GM21526 (cell line): ENCODE measurements around the gene TADA1.
"Not testable (repeated sequence)": the region's sequence is repeated elsewhere in the genome, so short reads cannot be mapped to it uniquely, and the experiment has no call there.

Source experiments
- ATAC-seq: cut with Tn5 transposase; IDR thresholded peaks from one replicate; pipeline ENCODE4 v1.9.1; 2021; ENCODE audit warnings: moderate library complexity; ENCODE audit not compliant: unreplicated experiment, low FRiP score

Gene TADA1

GRCh38 chr1:166844791-166845190 is 31.3 kb downstream of the TADA1 start:
- ATAC-seq, result no peak

DNA sequence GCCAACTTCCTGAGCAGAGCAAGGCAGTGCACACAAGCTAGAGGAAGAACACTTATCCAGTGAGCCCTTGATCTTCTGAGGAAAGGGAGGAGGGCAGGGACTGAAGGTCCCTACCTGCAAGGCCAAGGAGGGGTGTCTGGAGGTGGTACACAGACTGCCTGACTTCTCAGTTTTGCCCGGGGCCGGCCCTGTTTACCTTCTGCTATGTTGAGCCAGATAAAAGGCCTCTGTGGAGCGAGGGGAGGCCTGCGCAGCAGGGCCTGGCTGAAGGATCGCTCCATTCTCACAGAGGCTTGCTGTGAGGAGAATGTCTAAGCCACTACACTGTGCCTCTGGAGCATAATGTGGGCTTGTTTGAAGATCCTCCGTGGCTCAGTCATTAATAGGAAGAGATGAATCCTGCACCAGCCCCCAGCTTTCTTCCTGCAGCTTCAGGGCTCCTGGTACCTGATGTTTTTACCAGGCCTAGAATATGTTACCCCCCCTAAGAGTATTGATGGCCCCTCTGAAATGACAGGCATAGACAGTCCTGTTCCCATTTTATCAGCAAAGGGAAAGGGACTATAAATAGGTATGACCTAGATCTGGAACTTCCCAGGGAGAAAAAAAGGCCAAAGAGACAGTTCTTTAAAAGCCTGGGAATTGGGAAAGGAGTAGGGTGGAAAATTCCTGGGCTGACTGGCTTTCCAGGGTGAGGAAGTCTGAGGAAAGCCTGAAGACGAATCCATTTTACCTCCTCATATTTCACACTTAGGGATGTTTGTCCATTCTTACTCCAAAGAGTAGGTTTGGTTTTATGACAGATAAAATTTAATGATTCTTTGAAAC is 32.1 kb downstream of the TADA1 start:
- no peak for ATAC-seq

DNA sequence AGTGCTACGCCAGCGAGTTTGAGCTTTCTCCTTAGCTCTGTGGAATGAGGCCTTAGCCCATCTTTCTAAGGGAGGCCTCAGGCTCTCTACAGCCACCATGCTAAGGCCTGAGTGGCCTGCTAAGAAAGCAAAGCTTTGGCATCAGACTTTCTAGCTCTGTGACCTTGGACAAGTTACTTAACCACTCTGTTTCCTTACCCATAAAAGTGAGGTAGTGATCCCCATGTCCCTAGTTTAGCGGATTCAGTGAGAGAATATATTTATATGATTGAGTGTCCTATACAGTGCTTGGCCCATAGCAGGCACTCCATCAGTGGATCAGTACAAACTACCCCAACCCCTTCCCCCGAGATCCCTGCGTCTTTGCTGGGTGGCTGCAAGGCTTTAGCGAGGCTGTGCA is 32.7 kb downstream of the TADA1 start:
- ATAC-seq, result no peak

GRCh38 chr1:166840309-166841274 is 35.5 kb downstream of the TADA1 start:
- no peak for ATAC-seq

GRCh38 chr1:166839600-166840308 is 36.3 kb downstream of the TADA1 start:
- peak; percentile 37 for ATAC-seq

- peak; percentile 96 for ATAC-seq
These were observed 37.1 kb downstream of the TADA1 start, which contains the start of gene POGK for GRCh38 chr1:166838766-166839599. TSS of gene POGK (plus strand) at chr1:166839475. CDS start at chr1:166840957, 1,482 bp downstream.

DNA sequence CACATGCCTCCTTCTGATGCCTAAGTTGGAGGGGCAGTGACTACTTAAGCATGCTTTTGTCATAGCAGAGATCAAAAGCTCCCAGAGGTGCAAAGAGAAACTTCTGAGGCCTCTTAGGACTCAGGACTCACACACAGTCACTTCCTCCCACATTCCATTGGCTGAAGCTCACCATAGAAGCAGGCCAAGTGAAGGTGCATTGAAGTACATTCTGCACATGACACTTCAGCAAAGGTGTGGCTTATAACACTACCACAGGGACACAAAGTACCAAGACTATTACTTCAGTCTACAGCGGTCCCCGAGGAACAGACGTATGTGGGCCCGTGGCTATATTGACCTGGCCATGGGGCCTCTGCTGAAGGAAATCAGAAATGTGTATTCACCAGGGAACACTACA is 39.3 kb downstream of the TADA1 start:
- ATAC-seq, result no peak

- not testable (repeated sequence) for ATAC-seq
These were observed 46.3 kb downstream of the TADA1 start for GRCh38 chr1:166829762-166830161.

DNA sequence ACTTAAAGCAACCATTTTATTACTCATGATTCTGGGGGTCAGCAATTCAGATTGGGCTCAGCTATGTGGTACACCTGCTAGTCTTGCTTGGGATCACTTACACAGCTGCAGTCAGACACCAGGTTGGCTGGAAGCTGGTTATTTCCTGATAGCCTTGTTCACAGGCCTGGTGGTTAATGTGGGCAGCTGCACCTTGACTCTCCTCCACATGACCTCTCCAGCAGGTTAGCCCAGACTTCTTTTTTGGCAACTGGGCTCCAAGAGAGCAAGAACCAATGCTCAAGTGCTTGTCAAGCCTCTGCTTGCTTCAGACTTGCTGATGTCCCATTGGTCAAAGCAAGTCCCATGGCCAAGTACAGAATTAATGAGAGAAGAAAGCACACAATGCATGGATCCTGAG is 48.6 kb downstream of the TADA1 start:
- ATAC-seq, result no peak

DNA sequence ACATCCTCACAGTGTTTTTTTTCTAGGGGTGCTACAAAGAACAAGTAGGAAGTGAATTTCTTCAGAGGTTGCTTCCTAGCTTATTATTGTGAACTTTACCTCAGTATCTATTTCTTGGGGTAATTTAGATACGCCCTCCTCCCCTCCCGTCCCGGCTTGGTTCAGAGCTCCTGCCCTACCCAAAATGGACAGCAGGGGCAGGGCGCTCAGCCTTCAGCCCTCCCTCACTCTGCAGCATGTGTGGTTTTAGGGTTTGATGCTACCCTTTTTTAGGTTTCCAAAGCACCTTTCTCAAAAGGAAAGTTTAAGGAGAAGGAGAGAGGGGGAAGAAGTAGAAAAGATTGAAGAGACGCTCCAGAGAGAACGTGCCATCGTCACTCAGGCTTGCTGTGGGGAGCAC is 53.7 kb downstream of the TADA1 start:
- no peak for ATAC-seq

GRCh38 chr1:166819974-166820373 is 56.1 kb downstream of the TADA1 start:
- ATAC-seq, result no peak

DNA sequence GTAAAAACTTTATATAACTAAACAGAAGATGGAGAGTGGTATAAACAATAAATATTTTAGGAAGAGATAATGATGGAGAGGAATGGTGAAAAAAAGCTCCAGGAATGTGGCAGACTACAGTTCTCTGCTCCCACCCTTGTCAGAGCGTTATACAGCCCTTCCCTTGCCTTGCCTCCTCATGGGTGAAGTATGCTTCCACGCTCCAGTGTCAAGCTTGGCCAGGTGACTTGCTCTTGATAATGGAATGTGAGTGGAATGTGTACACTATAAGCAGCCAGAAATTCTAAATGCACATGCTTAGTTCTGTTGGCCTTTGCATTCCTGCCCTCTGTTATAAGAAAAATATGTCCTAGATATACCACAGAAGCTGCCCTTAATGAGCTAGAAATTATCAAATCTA is 61.5 kb downstream of the TADA1 start:
- no peak for ATAC-seq

DNA sequence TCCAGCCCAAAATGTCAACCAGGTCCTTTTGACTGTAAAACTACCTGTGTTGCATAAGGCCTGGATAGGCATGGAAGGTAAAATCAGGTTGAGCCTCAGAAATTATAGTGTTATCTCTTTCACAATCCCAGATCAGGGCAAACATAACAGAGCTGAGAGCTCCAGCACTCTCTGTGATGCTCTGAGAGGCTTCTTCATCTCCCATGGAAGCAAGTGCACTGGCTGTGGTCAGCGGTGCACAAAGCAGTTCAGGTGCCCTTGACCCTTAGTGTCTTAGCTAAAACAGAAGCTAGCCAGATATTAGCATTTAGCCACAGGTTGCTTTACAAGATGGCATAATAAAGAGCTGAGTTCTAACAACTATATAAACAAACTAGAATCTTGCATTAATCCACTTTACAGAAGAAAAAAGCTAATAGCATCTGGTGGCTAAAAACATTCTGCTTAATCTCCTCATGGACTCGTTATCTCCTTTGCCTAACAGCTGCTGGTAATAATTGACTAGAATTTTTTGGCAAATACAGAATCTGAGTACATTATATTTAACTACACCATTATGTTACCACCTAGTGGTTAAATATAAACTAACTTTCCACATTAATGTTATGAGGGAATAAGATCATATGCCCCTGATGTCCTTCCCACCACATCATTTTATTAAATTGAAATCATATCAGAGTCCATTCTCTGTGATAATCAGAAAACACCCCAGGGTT is 62.4 kb downstream of the TADA1 start:
- ATAC-seq, result no peak

DNA sequence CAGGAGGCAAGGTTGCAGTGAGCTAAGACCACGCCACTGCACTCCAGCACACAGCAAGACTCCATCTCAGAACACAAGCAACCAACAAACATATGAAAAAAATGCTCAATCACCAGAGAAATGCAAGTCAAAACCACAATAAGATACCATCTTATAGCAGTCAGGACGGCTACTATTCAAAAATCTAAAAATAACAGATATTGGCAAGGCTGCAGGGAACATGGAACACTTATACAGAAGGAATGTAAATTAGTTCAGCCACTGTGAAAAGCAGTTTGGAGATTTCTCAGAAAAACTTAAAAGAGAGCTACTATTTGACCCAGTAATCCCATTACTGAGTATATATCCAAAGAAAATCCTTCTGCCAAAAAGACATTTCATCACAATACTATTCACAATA is 64.4 kb downstream of the TADA1 start:
- ATAC-seq, result no peak

GRCh38 chr1:166808952-166809351 is 67.1 kb downstream of the TADA1 start:
- no peak for ATAC-seq
